SK-N-MC (cell line): ENCODE data around the gene PDE3B.
"Not testable (repeated sequence)": the region's sequence is repeated elsewhere in the genome, so short reads cannot be mapped to it uniquely, and the experiment has no call there.

Source experiments
- DNase-seq: peaks from one replicate; pipeline ENCODE4 v3.0.0-alpha.2; 2011; ENCODE audit warnings: low read depth, low spot score
- H3K27ac ChIP-seq: fragments of 200-600 bp; sonication (generic); 2 replicates; pipeline ENCODE4 v1.5.1; 2016; ENCODE audit warnings: mixed run types
- H3K36me3 ChIP-seq: fragments of 200-600 bp; sonication (generic); 2 replicates; pipeline ENCODE4 v1.6.1; 2017; ENCODE audit warnings: antibody characterized with exemption, low read length, mixed read lengths; ENCODE audit not compliant: insufficient read depth
- H3K4me3 ChIP-seq: fragments of 200-600 bp; sonication (generic); 2 replicates; pipeline ENCODE4 v1.5.1; 2016
- H3K9ac ChIP-seq: fragments of 200-600 bp; sonication (generic); 2 replicates; pipeline ENCODE4 v1.8.0; 2017; ENCODE audit warnings: mixed run types, mixed read lengths; ENCODE audit not compliant: insufficient read length
- H3K9me3 ChIP-seq: fragments of 200-600 bp; sonication (generic); 2 replicates; pipeline ENCODE4 v1.6.1; 2017; ENCODE audit warnings: low read depth, mild to moderate bottlenecking, antibody characterized with exemption, low read length, moderate library complexity, mixed read lengths
- EZH2 ChIP-seq: fragments of 200-600 bp; sonication (generic); IDR thresholded peaks from one replicate; pipeline ENCODE4 v1.6.1; 2017; ENCODE audit warnings: antibody characterized with exemption
- FOXP2 ChIP-seq: optimal IDR thresholded peaks from 2 replicates; pipeline ENCODE3; 2011; ENCODE audit warnings: mild to moderate bottlenecking, moderate library complexity; ENCODE audit not compliant: insufficient read depth; ENCODE audit errors: extremely low read length, control extremely low read depth
- POLR2AphosphoS5 ChIP-seq: IDR thresholded peaks from 2 replicates; pipeline ENCODE4 v1.6.1; 2012; ENCODE audit warnings: mild to moderate bottlenecking, low read depth, low read length, borderline replicate concordance

Gene PDE3B

GRCh38 chr11:14742849-14743559 lies 99.4 kb downstream of the PDE3B start:
- Histone ChIP-seq H3K27ac (no peak overlapping the region), H3K36me3 (no peaks in the 10 kb centered on the region), H3K4me3 (no peak overlapping the region), H3K9ac (no peak overlapping the region), H3K9me3 (no peaks in the 10 kb centered on the region)
- TF ChIP-seq POLR2AphosphoS5 (no peak), FOXP2 (no peak), EZH2 (no peak)
- DNase-seq = no peak

DNA sequence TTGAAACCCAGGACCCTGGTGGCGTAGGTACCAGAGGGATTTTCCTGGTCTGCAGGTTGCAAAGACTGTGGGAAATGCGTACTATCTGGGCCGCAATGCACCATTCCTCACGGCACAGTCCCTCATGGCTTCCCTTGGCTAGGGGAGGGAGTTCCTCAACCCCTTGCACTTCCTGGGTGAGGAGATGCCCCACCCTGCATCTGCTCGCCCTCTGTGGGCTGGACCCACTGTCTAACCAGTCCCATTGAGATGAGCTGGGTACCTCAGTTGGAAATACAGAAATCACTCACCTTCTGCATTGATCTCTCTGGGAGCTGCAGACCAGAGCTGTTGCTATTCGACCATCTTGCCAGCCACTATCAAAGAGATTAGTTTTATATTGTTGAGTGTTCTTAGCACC lies 100.1 kb downstream of the PDE3B start:
- H3K36me3 ChIP-seq, H3K9ac ChIP-seq, H3K4me3 ChIP-seq, DNase-seq, H3K9me3 ChIP-seq, H3K27ac ChIP-seq: not testable (repeated sequence)

DNA sequence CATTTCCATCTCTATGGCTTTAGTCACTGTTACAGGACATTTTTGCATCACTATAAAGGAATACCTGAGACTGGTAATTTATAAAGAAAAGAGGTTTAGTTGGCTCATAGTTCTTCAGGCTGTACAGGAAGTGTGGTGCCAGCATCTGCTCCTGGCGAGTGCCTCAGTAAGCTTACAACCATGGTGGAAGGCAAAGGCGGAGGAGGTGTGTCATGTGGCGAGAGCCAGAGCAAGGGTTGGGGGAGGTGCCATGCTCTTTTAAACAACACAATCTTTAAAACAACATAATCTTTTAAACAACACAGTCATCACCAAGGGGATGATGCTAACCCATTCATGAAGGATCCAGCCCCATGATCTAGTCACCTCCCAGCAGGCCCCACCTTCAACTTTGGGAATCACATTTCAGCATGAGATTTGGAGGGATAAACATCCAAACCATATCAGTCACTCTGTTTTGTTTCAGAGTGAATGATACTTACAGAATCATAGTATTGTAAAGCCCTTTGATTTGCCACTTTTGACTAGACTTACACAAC lies 103.3 kb downstream of the PDE3B start:
- Histone ChIP-seq H3K4me3 (no peak overlapping the region), H3K9ac (no peak overlapping the region), H3K9me3 (no peaks in the 10 kb centered on the region), H3K27ac (peak overlapping the region; percentile 57; the same call in 1 of the 2 replicates), H3K36me3 (no peaks in the 10 kb centered on the region)
- no peak for DNase-seq
- no peak for TF ChIP-seq FOXP2
- TF ChIP-seq EZH2 = no peak
- TF ChIP-seq POLR2AphosphoS5 = no peak

DNA sequence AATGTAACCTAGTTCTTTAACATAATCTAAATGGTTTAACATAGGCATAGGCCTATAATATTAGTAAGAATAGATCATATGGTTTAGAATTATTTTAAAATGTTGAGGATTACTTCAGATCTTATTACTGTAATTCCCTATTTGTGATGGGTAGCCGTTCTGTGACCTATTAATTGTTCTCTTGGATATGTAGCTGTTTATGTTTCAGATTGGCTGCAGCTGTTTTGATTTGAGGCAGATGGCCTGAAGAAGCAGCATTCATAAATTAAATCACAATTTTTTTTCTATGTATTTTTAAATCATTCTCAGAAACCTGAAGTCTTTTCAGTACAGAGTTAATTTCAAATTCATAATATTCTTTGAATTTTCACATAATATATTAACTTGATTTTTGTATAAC lies 104.5 kb downstream of the PDE3B start:
- no peaks in the 10 kb centered on the region for H3K36me3 ChIP-seq
- no peak for DNase-seq
- TF ChIP-seq EZH2 (no peak), POLR2AphosphoS5 (no peak), FOXP2 (no peak)

GRCh38 chr11:14750911-14751310 lies 107.3 kb downstream of the PDE3B start:
- Histone ChIP-seq H3K27ac (no peak overlapping the region), H3K4me3 (no peak overlapping the region), H3K36me3 (no peaks in the 10 kb centered on the region), H3K9me3 (no peaks in the 10 kb centered on the region), H3K9ac (no peak overlapping the region)
- DNase-seq = no peak
- TF ChIP-seq EZH2 = no peak
- no peak for TF ChIP-seq POLR2AphosphoS5
- no peak for TF ChIP-seq FOXP2

More for the DNA sequence above, 104.5 kb downstream of the PDE3B start:
- Histone ChIP-seq H3K27ac (no peak overlapping the region), H3K9me3 (no peaks in the 10 kb centered on the region), H3K4me3 (no peak overlapping the region), H3K9ac (no peak overlapping the region)

GRCh38 chr11:14751975-14752407 lies 108.4 kb downstream of the PDE3B start:
- no peak overlapping the region for H3K4me3 ChIP-seq
- H3K36me3 ChIP-seq = no peaks in the 10 kb centered on the region
- no peak for DNase-seq
- no peak overlapping the region for H3K27ac ChIP-seq
- no peak overlapping the region for H3K9ac ChIP-seq
- no peaks in the 10 kb centered on the region for H3K9me3 ChIP-seq
- TF ChIP-seq POLR2AphosphoS5 (no peak), FOXP2 (no peak), EZH2 (no peak)

DNA sequence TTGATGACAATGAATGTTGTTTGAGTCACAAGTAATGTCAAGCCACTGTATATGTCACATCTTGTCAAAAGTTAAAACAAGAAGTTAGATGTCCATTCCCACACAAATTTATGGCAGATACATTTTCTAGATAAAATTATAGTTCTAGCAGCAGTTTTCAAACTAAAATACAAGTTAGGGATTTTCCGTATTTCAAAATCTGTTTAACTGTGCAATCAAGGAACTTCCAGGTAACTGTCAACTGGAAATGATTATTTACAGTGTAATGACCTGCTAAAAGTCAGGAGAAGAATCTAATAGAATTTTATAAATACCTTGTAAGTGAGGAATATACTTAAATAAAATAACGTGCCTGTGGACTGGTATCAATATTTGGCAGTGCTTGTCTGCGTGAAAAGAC lies 111.5 kb downstream of the PDE3B start:
- no peaks in the 10 kb centered on the region for H3K9me3 ChIP-seq
- TF ChIP-seq POLR2AphosphoS5 = no peak
- TF ChIP-seq EZH2 = no peak
- TF ChIP-seq FOXP2 = no peak
- no peak for DNase-seq
- no peak overlapping the region for H3K4me3 ChIP-seq
- no peak overlapping the region for H3K27ac ChIP-seq
- no peaks in the 10 kb centered on the region for H3K36me3 ChIP-seq
- H3K9ac ChIP-seq = no peak overlapping the region

DNA sequence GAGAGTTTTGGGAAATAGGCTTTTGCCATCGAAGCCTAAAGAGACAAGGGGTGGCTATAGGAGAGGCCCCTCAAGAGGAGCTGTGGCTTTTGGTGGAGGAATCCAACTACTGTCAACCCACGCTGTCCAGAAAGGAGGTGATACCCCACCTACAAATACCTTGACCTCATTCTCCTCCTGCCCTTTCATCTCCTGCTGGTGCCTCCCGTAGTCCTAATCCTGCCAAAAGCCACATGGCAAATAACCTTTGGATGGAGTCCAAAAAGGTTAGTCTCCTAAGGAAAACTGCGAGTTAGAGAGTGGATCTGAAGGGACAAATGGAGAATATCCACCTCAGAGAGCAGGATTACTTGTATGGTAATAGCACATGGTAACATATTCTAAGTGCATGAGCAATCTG lies 112.7 kb downstream of the PDE3B start:
- Histone ChIP-seq H3K36me3 (no peaks in the 10 kb centered on the region), H3K9me3 (no peaks in the 10 kb centered on the region), H3K27ac (no peak overlapping the region), H3K4me3 (no peak overlapping the region), H3K9ac (no peak overlapping the region)
- TF ChIP-seq POLR2AphosphoS5 (no peak), FOXP2 (no peak), EZH2 (no peak)
- no peak for DNase-seq

DNA sequence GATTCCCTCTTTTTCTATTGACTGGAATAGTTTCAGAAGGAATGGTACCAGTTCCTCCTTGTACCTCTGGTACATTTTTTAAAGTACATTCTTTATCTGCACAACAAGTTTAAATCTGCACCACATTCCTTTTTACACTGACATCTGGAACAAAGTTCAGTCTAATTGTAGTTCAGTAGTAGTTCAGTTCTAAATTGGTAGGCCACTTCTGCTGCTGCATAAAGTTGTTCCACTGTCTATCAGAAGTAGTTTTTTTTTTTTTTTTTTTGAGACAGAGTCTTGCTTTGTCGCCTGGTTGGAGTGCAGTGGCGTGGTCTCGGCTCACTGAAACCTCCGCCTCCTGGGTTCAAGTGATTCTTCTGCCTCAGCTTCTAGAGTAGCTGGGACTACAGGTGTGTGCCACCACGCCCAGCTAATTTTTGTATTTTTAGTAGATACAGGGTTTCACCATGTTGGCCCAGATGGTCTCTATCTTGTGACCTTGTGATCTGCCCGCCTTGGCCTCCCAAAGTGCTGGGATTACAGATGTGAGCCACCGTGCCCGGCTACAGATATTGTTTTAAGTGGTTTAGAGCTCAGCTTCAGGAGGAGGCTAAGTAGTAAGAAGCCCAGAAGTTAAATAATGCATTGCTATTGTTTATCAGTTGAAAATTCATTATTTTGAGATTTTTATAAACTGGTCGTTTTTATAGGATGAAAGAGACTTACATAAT lies 115.9 kb downstream of the PDE3B start:
- H3K9me3 ChIP-seq, H3K4me3 ChIP-seq, H3K9ac ChIP-seq, H3K27ac ChIP-seq, DNase-seq, H3K36me3 ChIP-seq: not testable (repeated sequence)
